ENCODE measurements around the gene EMP3. TPM values are rescaled to one million over a fixed set of nuclear protein-coding genes. Genes with fewer than 3 reads are reported as not detected.

Gene EMP3
- total RNA-seq, 1 experiment from 2014 or later = 8.9 TPM

DNA sequence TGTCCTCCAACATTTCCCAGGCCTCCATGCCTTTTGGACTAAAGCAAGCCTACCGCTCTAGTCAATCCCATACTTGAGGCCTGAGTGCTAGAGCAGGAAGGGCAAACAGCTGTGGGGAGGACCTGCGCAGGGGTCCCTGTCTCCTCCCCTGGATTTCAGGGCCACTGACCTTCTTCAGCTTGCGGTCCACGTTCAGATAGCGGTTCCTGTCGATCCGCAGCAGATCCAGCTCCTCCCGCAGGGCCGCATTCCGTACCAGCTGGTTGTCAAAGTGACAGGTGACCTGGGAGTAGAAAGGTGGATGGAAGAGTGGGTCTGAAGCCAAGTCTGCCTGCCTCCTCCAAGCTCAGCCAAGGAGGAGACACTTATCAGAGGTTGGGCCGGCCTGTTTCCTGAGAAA is 14.0 kb upstream of the EMP3 start:
- no peaks in the 10 kb centered on the region for H3K27me3 Mint-ChIP-seq (ENCODE audit: low read depth)
- ChIA-PET POLR2A (no interaction called here), CTCF (no interaction called here)
- no peak overlapping the region for H3K27ac Mint-ChIP-seq
- no peak overlapping the region for H3K4me3 Mint-ChIP-seq
- H3K9me3 Mint-ChIP-seq = no peaks in the 10 kb centered on the region
- peaks cover 8% of the 10 kb centered on the region for H3K4me1 Mint-ChIP-seq
- TF ChIP-seq, protein P1, sequence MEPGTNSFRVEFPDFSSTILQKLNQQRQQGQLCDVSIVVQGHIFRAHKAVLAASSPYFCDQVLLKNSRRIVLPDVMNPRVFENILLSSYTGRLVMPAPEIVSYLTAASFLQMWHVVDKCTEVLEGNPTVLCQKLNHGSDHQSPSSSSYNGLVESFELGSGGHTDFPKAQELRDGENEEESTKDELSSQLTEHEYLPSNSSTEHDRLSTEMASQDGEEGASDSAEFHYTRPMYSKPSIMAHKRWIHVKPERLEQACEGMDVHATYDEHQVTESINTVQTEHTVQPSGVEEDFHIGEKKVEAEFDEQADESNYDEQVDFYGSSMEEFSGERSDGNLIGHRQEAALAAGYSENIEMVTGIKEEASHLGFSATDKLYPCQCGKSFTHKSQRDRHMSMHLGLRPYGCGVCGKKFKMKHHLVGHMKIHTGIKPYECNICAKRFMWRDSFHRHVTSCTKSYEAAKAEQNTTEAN (CRISPR knock-in tag; IDR thresholded peaks at IDR 0.05) = no peak
- TF ChIP-seq E2F4 (CRISPR knock-in tag; IDR thresholded peaks at IDR 0.05; ENCODE audit: borderline replicate concordance, low read depth) = no peak
- TF ChIP-seq, protein P2, sequence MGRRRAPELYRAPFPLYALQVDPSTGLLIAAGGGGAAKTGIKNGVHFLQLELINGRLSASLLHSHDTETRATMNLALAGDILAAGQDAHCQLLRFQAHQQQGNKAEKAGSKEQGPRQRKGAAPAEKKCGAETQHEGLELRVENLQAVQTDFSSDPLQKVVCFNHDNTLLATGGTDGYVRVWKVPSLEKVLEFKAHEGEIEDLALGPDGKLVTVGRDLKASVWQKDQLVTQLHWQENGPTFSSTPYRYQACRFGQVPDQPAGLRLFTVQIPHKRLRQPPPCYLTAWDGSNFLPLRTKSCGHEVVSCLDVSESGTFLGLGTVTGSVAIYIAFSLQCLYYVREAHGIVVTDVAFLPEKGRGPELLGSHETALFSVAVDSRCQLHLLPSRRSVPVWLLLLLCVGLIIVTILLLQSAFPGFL (CRISPR knock-in tag; IDR thresholded peaks at IDR 0.05; ENCODE audit: borderline replicate concordance) = no peak
- TF ChIP-seq ELF4 (CRISPR knock-in tag; IDR thresholded peaks at IDR 0.05; ENCODE audit: low read depth) = no peak
- no peak for TF ChIP-seq ETV6 (CRISPR knock-in tag; IDR thresholded peaks at IDR 0.05)
- TF ChIP-seq, protein P3, sequence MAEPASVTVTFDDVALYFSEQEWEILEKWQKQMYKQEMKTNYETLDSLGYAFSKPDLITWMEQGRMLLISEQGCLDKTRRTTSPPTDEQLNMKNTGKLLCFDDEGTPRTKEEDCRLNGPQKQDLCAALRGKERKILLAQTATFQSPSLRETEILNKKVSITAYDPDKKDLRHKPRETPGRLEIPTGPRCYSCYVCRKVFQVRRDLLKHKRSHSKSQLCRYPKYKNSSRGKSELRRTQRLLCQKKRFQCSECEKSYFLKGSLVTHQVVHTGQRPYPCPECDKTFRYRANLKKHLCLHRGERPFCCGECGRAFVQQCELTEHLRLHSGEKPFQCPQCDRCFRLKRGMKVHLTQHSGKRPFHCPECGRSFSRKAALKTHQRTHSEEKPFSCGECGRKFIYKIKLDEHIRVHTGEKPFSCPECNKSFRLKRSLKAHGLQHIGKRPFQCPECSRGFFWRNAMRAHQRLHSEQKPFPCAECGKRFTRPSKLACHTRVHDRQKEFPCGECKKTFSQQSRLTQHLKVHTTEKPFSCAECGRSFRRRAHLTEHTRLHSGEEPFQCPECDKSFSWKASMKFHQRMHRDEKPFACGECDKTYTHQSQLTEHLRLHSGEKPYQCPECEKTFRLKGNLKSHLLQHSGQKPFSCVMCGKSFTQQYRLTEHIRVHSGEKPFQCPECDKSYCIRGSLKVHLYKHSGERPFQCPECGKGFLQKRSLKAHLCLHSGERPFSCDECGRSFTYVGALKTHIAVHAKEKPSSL (CRISPR knock-in tag; conservative IDR thresholded peaks at IDR 0.05) = no peak
- no peak for TF ChIP-seq JAZF1 (CRISPR knock-in tag; IDR thresholded peaks at IDR 0.05)
- TF ChIP-seq, protein P4, sequence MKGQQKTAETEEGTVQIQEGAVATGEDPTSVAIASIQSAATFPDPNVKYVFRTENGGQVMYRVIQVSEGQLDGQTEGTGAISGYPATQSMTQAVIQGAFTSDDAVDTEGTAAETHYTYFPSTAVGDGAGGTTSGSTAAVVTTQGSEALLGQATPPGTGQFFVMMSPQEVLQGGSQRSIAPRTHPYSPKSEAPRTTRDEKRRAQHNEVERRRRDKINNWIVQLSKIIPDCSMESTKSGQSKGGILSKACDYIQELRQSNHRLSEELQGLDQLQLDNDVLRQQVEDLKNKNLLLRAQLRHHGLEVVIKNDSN (CRISPR knock-in tag; IDR thresholded peaks at IDR 0.05) = no peak
- no peak for TF ChIP-seq ZNF512 (CRISPR knock-in tag; IDR thresholded peaks at IDR 0.05; ENCODE audit: borderline replicate concordance)
- no peak for TF ChIP-seq MLX (CRISPR knock-in tag; IDR thresholded peaks at IDR 0.05)
- no peak for TF ChIP-seq ESRRA (CRISPR knock-in tag; IDR thresholded peaks at IDR 0.05; ENCODE audit: borderline replicate concordance)
- TF ChIP-seq HMGA2 (CRISPR knock-in tag; IDR thresholded peaks at IDR 0.05) = no peak
- TF ChIP-seq, protein P5, sequence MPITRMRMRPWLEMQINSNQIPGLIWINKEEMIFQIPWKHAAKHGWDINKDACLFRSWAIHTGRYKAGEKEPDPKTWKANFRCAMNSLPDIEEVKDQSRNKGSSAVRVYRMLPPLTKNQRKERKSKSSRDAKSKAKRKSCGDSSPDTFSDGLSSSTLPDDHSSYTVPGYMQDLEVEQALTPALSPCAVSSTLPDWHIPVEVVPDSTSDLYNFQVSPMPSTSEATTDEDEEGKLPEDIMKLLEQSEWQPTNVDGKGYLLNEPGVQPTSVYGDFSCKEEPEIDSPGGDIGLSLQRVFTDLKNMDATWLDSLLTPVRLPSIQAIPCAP (CRISPR knock-in tag; IDR thresholded peaks at IDR 0.05) = no peak
- TF ChIP-seq, protein P6, sequence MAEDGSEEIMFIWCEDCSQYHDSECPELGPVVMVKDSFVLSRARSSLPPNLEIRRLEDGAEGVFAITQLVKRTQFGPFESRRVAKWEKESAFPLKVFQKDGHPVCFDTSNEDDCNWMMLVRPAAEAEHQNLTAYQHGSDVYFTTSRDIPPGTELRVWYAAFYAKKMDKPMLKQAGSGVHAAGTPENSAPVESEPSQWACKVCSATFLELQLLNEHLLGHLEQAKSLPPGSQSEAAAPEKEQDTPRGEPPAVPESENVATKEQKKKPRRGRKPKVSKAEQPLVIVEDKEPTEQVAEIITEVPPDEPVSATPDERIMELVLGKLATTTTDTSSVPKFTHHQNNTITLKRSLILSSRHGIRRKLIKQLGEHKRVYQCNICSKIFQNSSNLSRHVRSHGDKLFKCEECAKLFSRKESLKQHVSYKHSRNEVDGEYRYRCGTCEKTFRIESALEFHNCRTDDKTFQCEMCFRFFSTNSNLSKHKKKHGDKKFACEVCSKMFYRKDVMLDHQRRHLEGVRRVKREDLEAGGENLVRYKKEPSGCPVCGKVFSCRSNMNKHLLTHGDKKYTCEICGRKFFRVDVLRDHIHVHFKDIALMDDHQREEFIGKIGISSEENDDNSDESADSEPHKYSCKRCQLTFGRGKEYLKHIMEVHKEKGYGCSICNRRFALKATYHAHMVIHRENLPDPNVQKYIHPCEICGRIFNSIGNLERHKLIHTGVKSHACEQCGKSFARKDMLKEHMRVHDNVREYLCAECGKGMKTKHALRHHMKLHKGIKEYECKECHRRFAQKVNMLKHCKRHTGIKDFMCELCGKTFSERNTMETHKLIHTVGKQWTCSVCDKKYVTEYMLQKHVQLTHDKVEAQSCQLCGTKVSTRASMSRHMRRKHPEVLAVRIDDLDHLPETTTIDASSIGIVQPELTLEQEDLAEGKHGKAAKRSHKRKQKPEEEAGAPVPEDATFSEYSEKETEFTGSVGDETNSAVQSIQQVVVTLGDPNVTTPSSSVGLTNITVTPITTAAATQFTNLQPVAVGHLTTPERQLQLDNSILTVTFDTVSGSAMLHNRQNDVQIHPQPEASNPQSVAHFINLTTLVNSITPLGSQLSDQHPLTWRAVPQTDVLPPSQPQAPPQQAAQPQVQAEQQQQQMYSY (CRISPR knock-in tag; IDR thresholded peaks at IDR 0.05) = no peak
- no peak for DNase-seq (ENCODE audit: low spot score)
- no peak for ATAC-seq
- H3K36me3 Mint-ChIP-seq = no peaks in the 10 kb centered on the region

Measured in WTC11 (cell line).